ENCODE data around the gene SLC6A16.

DNA sequence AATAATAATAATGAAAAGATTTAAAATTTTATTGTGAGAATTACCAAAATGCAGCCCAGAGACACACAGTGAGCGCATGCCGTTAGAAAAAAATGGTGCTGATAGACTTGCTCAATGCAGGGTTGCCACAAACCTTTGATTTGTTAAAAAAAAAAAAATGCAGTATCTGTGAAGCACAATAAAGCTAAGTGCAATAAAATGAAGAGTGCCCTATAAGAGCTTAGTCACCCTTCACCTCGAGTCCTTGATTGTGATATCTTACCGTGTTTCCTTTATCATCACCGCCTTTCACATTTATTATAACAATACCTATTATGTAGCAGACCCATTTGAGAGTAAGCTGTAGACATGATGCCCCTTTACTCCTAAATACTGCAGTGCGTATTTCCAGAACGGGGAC lies 83.2 kb downstream of the SLC6A16 start:
- no peak for TF ChIP-seq POLR2A (IDR thresholded peaks at IDR 0.05)
- TF ChIP-seq, protein P1, sequence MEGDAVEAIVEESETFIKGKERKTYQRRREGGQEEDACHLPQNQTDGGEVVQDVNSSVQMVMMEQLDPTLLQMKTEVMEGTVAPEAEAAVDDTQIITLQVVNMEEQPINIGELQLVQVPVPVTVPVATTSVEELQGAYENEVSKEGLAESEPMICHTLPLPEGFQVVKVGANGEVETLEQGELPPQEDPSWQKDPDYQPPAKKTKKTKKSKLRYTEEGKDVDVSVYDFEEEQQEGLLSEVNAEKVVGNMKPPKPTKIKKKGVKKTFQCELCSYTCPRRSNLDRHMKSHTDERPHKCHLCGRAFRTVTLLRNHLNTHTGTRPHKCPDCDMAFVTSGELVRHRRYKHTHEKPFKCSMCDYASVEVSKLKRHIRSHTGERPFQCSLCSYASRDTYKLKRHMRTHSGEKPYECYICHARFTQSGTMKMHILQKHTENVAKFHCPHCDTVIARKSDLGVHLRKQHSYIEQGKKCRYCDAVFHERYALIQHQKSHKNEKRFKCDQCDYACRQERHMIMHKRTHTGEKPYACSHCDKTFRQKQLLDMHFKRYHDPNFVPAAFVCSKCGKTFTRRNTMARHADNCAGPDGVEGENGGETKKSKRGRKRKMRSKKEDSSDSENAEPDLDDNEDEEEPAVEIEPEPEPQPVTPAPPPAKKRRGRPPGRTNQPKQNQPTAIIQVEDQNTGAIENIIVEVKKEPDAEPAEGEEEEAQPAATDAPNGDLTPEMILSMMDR (IDR thresholded peaks at IDR 0.05), result no peak

Measured in heart left ventricle (tissue), 13 donors.